ENCODE data around the gene CD300LB.

GRCh38 chr17:74520016-74520434, 11.2 kb downstream of the CD300LB start:
- TF ChIP-seq EP300 (IDR thresholded peaks at IDR 0.05) (no peak), CTCF (IDR thresholded peaks at IDR 0.05) (no peak), POLR2AphosphoS5 (IDR thresholded peaks at IDR 0.05) (no peak)

Measured in sigmoid colon (tissue), 4 donors.